WTC11 (cell line): Measurements from ENCODE around the gene PLXNA2. TPM values are rescaled to one million over a fixed set of nuclear protein-coding genes. Genes with fewer than 3 reads are reported as not detected.

Source experiments
- ATAC-seq: fragments of 200-7000 bp; cut with Tn5 transposase; 2 replicates; pipeline ENCODE4 v1.10.0; 2021; ENCODE audit warnings: mild to moderate bottlenecking, moderate library complexity
- CTCF ChIA-PET: fragments of 300-600 bp; sonication (Branson Sonifier 250); formaldehyde crosslinking; loops from one replicate; lab custom pipeline; 2021; ENCODE audit warnings: antibody characterized with exemption; lab: Charles Lee
- POLR2A ChIA-PET: fragments of 350-600 bp; sonication (Branson Sonifier 250); formaldehyde crosslinking; loops from one replicate; lab custom pipeline; 2021; ENCODE audit warnings: antibody characterized with exemption; lab: Charles Lee
- DNase-seq: peaks from one replicate; pipeline ENCODE4 v3.0.0; 2021; ENCODE audit warnings: low spot score
- H3K27ac Mint-ChIP-seq: 2 replicates; pipeline ENCODE4 v1.8.0; 2021; ENCODE audit warnings: mixed read lengths
- H3K27me3 Mint-ChIP-seq: 2 replicates; pipeline ENCODE4 v1.8.0; 2021; ENCODE audit warnings: low read depth, mild to moderate bottlenecking, moderate library complexity, mixed read lengths
- H3K36me3 Mint-ChIP-seq: 2 replicates; pipeline ENCODE4 v1.8.0; 2021; ENCODE audit warnings: mixed read lengths
- H3K4me1 Mint-ChIP-seq: 2 replicates; pipeline ENCODE4 v1.8.0; 2022; ENCODE audit warnings: mixed read lengths
- H3K4me3 Mint-ChIP-seq: 2 replicates; pipeline ENCODE4 v1.8.0; 2021; ENCODE audit warnings: mild to moderate bottlenecking, moderate library complexity, mixed read lengths
- H3K9me3 Mint-ChIP-seq: 2 replicates; pipeline ENCODE4 v1.8.0; 2021; ENCODE audit warnings: mixed read lengths
- ATF2 ChIP-seq: sonication (generic); formaldehyde crosslinking; IDR thresholded peaks from 2 replicates; pipeline ENCODE4 v1.8.1; 2022; ENCODE audit warnings: low read depth, missing genetic modification reagents, borderline replicate concordance
- FOXJ3 ChIP-seq: sonication (generic); formaldehyde crosslinking; IDR thresholded peaks from 2 replicates; pipeline ENCODE4 v1.9.0; 2021; ENCODE audit warnings: missing genetic modification reagents, mild to moderate bottlenecking, borderline replicate concordance
- NFATC4 ChIP-seq: fragments of 250-450 bp; sonication (Bioruptor Pico); IDR thresholded peaks from 2 replicates; pipeline ENCODE4 v1.9.0; 2021; ENCODE audit warnings: mild to moderate bottlenecking
- SMAD4 ChIP-seq: sonication (generic); formaldehyde crosslinking; IDR thresholded peaks from 2 replicates; pipeline ENCODE4 v1.8.0; 2022; ENCODE audit warnings: mild to moderate bottlenecking, missing genetic modification reagents
- TP53 ChIP-seq: sonication (generic); formaldehyde crosslinking; IDR thresholded peaks from 2 replicates; pipeline ENCODE4 v1.8.1; 2023; ENCODE audit warnings: mild to moderate bottlenecking, missing genetic modification reagents
- total RNA-seq: library from RNA; stranded (reverse); gene quantifications from 3 replicates; pipeline ENCODE4 v1.2.3, GENCODE V29; 2021
- TF ChIP-seq, protein P1 (sequence below): sonication (generic); formaldehyde crosslinking; IDR thresholded peaks from 2 replicates; pipeline ENCODE4 v1.8.1; 2023; ENCODE audit warnings: mild to moderate bottlenecking, missing genetic modification reagents, borderline replicate concordance

PLXNA2 gene
- total RNA-seq, 1 experiment from 2014 or later = 4.2 TPM

- TF ChIP-seq, protein P1, sequence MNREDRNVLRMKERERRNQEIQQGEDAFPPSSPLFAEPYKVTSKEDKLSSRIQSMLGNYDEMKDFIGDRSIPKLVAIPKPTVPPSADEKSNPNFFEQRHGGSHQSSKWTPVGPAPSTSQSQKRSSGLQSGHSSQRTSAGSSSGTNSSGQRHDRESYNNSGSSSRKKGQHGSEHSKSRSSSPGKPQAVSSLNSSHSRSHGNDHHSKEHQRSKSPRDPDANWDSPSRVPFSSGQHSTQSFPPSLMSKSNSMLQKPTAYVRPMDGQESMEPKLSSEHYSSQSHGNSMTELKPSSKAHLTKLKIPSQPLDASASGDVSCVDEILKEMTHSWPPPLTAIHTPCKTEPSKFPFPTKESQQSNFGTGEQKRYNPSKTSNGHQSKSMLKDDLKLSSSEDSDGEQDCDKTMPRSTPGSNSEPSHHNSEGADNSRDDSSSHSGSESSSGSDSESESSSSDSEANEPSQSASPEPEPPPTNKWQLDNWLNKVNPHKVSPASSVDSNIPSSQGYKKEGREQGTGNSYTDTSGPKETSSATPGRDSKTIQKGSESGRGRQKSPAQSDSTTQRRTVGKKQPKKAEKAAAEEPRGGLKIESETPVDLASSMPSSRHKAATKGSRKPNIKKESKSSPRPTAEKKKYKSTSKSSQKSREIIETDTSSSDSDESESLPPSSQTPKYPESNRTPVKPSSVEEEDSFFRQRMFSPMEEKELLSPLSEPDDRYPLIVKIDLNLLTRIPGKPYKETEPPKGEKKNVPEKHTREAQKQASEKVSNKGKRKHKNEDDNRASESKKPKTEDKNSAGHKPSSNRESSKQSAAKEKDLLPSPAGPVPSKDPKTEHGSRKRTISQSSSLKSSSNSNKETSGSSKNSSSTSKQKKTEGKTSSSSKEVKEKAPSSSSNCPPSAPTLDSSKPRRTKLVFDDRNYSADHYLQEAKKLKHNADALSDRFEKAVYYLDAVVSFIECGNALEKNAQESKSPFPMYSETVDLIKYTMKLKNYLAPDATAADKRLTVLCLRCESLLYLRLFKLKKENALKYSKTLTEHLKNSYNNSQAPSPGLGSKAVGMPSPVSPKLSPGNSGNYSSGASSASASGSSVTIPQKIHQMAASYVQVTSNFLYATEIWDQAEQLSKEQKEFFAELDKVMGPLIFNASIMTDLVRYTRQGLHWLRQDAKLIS = no peak
- no peak for TF ChIP-seq FOXJ3 (CRISPR knock-in tag)
These were observed 270.2 kb downstream of the PLXNA2 start (continued) for GRCh38 chr1:207973898-207974568.

DNA sequence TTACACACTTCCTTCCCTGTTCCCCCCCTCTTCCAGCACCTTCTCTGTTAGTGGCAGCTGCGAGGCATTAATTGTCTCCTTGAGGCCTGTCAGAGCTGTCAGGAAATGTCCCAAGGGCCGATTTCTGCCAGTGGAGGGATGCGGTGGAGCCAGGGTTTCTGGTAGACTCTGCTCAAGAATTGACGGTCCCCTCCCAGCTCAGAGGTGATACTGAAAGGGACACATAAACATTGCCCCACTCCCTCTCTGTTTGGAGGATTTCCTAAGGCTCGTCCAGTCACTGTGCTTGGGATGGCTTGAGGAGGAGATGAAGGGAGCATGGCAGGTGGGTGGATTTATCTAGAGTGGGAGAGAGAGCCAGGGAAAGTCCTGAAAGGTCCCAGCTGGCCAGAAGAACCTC, 271.8 kb downstream of the PLXNA2 start:
- POLR2A ChIA-PET = no interaction called here
- no peak for ATAC-seq

More for the DNA sequence above, 271.8 kb downstream of the PLXNA2 start:
- CTCF ChIA-PET = interaction anchor here (0.9 to 1.7 kb wide), 3 partner anchors 9 to 149 kb away, joined by 3 to 9 read pairs (median 7); no protein-coding TSS in a partner anchor
- H3K9me3 Mint-ChIP-seq = no peaks in the 10 kb centered on the region
- H3K4me3 Mint-ChIP-seq = no peak overlapping the region
- no peak for DNase-seq
- H3K4me1 Mint-ChIP-seq = no peaks in the 10 kb centered on the region
- no peaks in the 10 kb centered on the region; the same call in 1 of the 2 replicates for H3K27me3 Mint-ChIP-seq
- TF ChIP-seq SMAD4 (CRISPR knock-in tag) (no peak), ATF2 (CRISPR knock-in tag) (no peak), TP53 (CRISPR knock-in tag) (no peak), NFATC4 (CRISPR knock-in tag) (no peak)
- H3K36me3 Mint-ChIP-seq = no peaks in the 10 kb centered on the region
- no peak overlapping the region for H3K27ac Mint-ChIP-seq
